Astrocyte (in vitro differentiated cells and primary cell): ENCODE results near the gene MLIP. TPM values are rescaled to one million over a fixed set of nuclear protein-coding genes. Genes with fewer than 3 reads are reported as not detected.

Experiments
- DNase-seq: peaks from one replicate; pipeline ENCODE4 v3.0.0-alpha.2; 2010; ENCODE audit warnings: low read depth
- FAIRE-seq: peaks from 2 replicates; lab custom pipeline; 2011; peaks lifted over from hg19 to GRCh38; lab: Jason Lieb, UNC
- H2AFZ ChIP-seq: 2 replicates; pipeline ENCODE4 v1.6.0; 2012; ENCODE audit warnings: low read depth, low read length, inconsistent platforms
- H3K27ac ChIP-seq: 2 replicates; pipeline ENCODE4 v1.5.1; 2011; ENCODE audit warnings: low read depth, low read length, inconsistent platforms
- H3K27me3 ChIP-seq: 2 replicates; pipeline ENCODE4 v1.6.0; 2011; ENCODE audit warnings: low read length, inconsistent platforms; ENCODE audit not compliant: insufficient read depth
- H3K36me3 ChIP-seq: 2 replicates; pipeline ENCODE4 v1.5.1; 2011; ENCODE audit warnings: low read length, inconsistent platforms; ENCODE audit not compliant: insufficient read depth
- H3K4me1 ChIP-seq: 2 replicates; pipeline ENCODE4 v1.5.1; 2011; ENCODE audit warnings: low read length, inconsistent platforms; ENCODE audit not compliant: insufficient read depth
- H3K4me2 ChIP-seq: 2 replicates; pipeline ENCODE4 v1.6.0; 2012; ENCODE audit warnings: low read length, inconsistent platforms
- H3K4me3 ChIP-seq: 2 replicates; pipeline ENCODE4 v1.5.1; 2011; ENCODE audit warnings: low read depth, mild to moderate bottlenecking, low read length, inconsistent platforms; ENCODE audit not compliant: insufficient read depth
- H3K79me2 ChIP-seq: 2 replicates; pipeline ENCODE4 v1.6.0; 2012; ENCODE audit warnings: mild to moderate bottlenecking, low read length, inconsistent platforms; ENCODE audit not compliant: insufficient read depth
- H3K9ac ChIP-seq: 2 replicates; pipeline ENCODE4 v1.6.0; 2012; ENCODE audit warnings: mild to moderate bottlenecking, low read length, inconsistent platforms
- H3K9me3 ChIP-seq: 2 replicates; pipeline ENCODE4 v1.5.1; 2012; ENCODE audit warnings: low read depth, mild to moderate bottlenecking, low read length, inconsistent platforms; ENCODE audit not compliant: insufficient read depth
- H4K20me1 ChIP-seq: 2 replicates; pipeline ENCODE4 v1.6.0; 2012; ENCODE audit warnings: low read length, inconsistent platforms; ENCODE audit not compliant: insufficient read depth
- H3K27ac Mint-ChIP-seq: one replicate; pipeline ENCODE4 v1.8.0; 2021; ENCODE audit warnings: mild to moderate bottlenecking, mixed read lengths; ENCODE audit not compliant: unreplicated experiment
- H3K27me3 Mint-ChIP-seq: one replicate; pipeline ENCODE4 v1.8.0; 2021; ENCODE audit warnings: low read depth, mixed read lengths; ENCODE audit not compliant: unreplicated experiment
- H3K36me3 Mint-ChIP-seq: one replicate; pipeline ENCODE4 v1.8.0; 2021; ENCODE audit warnings: low read depth, mixed read lengths; ENCODE audit not compliant: unreplicated experiment
- H3K4me1 Mint-ChIP-seq: one replicate; pipeline ENCODE4 v1.8.0; 2021; ENCODE audit warnings: low read depth, mixed read lengths; ENCODE audit not compliant: unreplicated experiment
- H3K4me3 Mint-ChIP-seq: one replicate; pipeline ENCODE4 v1.8.0; 2021; ENCODE audit warnings: mild to moderate bottlenecking, moderate library complexity, mixed read lengths; ENCODE audit not compliant: unreplicated experiment
- H3K9me3 Mint-ChIP-seq: one replicate; pipeline ENCODE4 v1.8.0; 2021; ENCODE audit warnings: mild to moderate bottlenecking, mixed read lengths; ENCODE audit not compliant: unreplicated experiment
- CTCF ChIP-seq: IDR thresholded peaks from 2 replicates; pipeline ENCODE4 v1.5.1; 2011; ENCODE audit warnings: low read depth, mild to moderate bottlenecking, inconsistent platforms, low read length, moderate library complexity; ENCODE audit not compliant: insufficient read depth
- EZH2 ChIP-seq: IDR thresholded peaks from 2 replicates; pipeline ENCODE4 v1.6.1; 2012; ENCODE audit warnings: mild to moderate bottlenecking, low read length, inconsistent platforms; ENCODE audit not compliant: insufficient read depth
- total RNA-seq: library from RNA; stranded (reverse); gene quantifications from 2 replicates; pipeline ENCODE4 v1.2.1, GENCODE V29; 2021

Gene MLIP
- total RNA-seq, 1 donor from 2014 or later = not detected

- Histone ChIP-seq H4K20me1 (no peaks in the 10 kb centered on the region), H3K27me3 (no peaks in the 10 kb centered on the region), H3K4me1 (peaks cover 3% of the 10 kb centered on the region), H3K27ac (no peak overlapping the region), H3K4me2 (no peak overlapping the region), H3K4me3 (no peak overlapping the region), H3K36me3 (no peaks in the 10 kb centered on the region), H3K9ac (no peak overlapping the region), H2AFZ (no peak overlapping the region), H3K9me3 (no peaks in the 10 kb centered on the region), H3K79me2 (no peaks in the 10 kb centered on the region)
- Mint-ChIP-seq H3K4me3 (no peak overlapping the region), H3K4me1 (peaks cover 22% of the 10 kb centered on the region), H3K27me3 (no peaks in the 10 kb centered on the region), H3K27ac (no peak overlapping the region), H3K9me3 (no peaks in the 10 kb centered on the region), H3K36me3 (no peaks in the 10 kb centered on the region)
- TF ChIP-seq CTCF = no peak
- TF ChIP-seq EZH2 = no peak
- FAIRE-seq (no peak), DNase-seq (no peak)
Measured at GRCh38 chr6:54284161-54284860, 173.1 kb downstream of the MLIP start.

GRCh38 chr6:54285595-54285994 lies 174.4 kb downstream of the MLIP start:
- Histone ChIP-seq H3K27me3 (no peaks in the 10 kb centered on the region), H3K27ac (no peak overlapping the region), H2AFZ (no peak overlapping the region), H4K20me1 (no peaks in the 10 kb centered on the region), H3K4me3 (no peak overlapping the region), H3K4me2 (no peak overlapping the region), H3K79me2 (no peaks in the 10 kb centered on the region), H3K4me1 (peaks cover 3% of the 10 kb centered on the region), H3K9me3 (no peaks in the 10 kb centered on the region), H3K9ac (no peak overlapping the region), H3K36me3 (no peaks in the 10 kb centered on the region)
- no peak for TF ChIP-seq EZH2
- no peak for TF ChIP-seq CTCF
- Mint-ChIP-seq H3K36me3 (no peaks in the 10 kb centered on the region), H3K27ac (no peak overlapping the region), H3K4me3 (no peak overlapping the region), H3K4me1 (peaks cover 28% of the 10 kb centered on the region), H3K9me3 (no peaks in the 10 kb centered on the region), H3K27me3 (no peaks in the 10 kb centered on the region)
- peak; percentile 55 for FAIRE-seq
- DNase-seq = peak; percentile 32

GRCh38 chr6:54286141-54286540 lies 174.9 kb downstream of the MLIP start:
- H4K20me1 ChIP-seq = no peaks in the 10 kb centered on the region
- H3K4me3 ChIP-seq = no peak overlapping the region
- no peaks in the 10 kb centered on the region for H3K9me3 Mint-ChIP-seq
- no peak overlapping the region for H3K27ac Mint-ChIP-seq
- H3K27me3 Mint-ChIP-seq = no peaks in the 10 kb centered on the region
- peak; percentile 50 for FAIRE-seq
- H3K4me2 ChIP-seq = no peak overlapping the region
- H3K36me3 Mint-ChIP-seq = no peaks in the 10 kb centered on the region
- H3K4me1 Mint-ChIP-seq = peaks cover 34% of the 10 kb centered on the region
- H3K4me3 Mint-ChIP-seq = no peak overlapping the region
- H3K4me1 ChIP-seq = peaks cover 4% of the 10 kb centered on the region
- no peak overlapping the region for H3K27ac ChIP-seq
- no peaks in the 10 kb centered on the region for H3K79me2 ChIP-seq
- no peak overlapping the region for H3K9ac ChIP-seq
- TF ChIP-seq CTCF = no peak
- TF ChIP-seq EZH2 = no peak
- no peak overlapping the region for H2AFZ ChIP-seq
- DNase-seq = peak; percentile 66
- H3K27me3 ChIP-seq = no peaks in the 10 kb centered on the region
- H3K9me3 ChIP-seq = no peaks in the 10 kb centered on the region
- no peaks in the 10 kb centered on the region for H3K36me3 ChIP-seq
